MM.1S (cell line): ENCODE data around the gene PEAK1.

Source experiments
- DNase-seq: peaks from one replicate; pipeline ENCODE4 v3.0.0-alpha.2; 2015
- H2AFZ ChIP-seq: fragments of 300-600 bp; sonication (generic); 2 replicates; pipeline ENCODE4 v1.6.0; 2016; ENCODE audit warnings: antibody characterized with exemption, low read length
- H3F3A ChIP-seq: fragments of 300-600 bp; sonication (generic); 2 replicates; pipeline ENCODE4 v1.6.1; 2016; ENCODE audit warnings: mild to moderate bottlenecking, antibody characterized with exemption, low read length, moderate library complexity, mixed read lengths; ENCODE audit not compliant: insufficient read depth
- H3K27ac ChIP-seq: fragments of 300-600 bp; sonication (generic); 2 replicates; pipeline ENCODE4 v1.5.1; 2016; ENCODE audit warnings: mild to moderate bottlenecking, low read length
- H3K27me3 ChIP-seq: fragments of 300-600 bp; sonication (generic); replicated peaks from 2 replicates; pipeline ENCODE4 v1.6.0; 2016; ENCODE audit warnings: low read length; ENCODE audit not compliant: insufficient read depth
- H3K36me3 ChIP-seq: fragments of 300-600 bp; sonication (generic); replicated peaks from 2 replicates; pipeline ENCODE4 v1.6.1; 2016; ENCODE audit warnings: mild to moderate bottlenecking, low read length, mixed read lengths; ENCODE audit not compliant: insufficient read depth
- H3K4me1 ChIP-seq: fragments of 300-600 bp; sonication (generic); 2 replicates; pipeline ENCODE4 v1.6.1; 2016; ENCODE audit warnings: low read length, mixed read lengths
- H3K4me2 ChIP-seq: fragments of 300-600 bp; sonication (generic); 2 replicates; pipeline ENCODE4 v1.6.0; 2016; ENCODE audit warnings: low read depth, low read length
- H3K4me3 ChIP-seq: fragments of 300-600 bp; sonication (generic); 2 replicates; pipeline ENCODE4 v1.5.1; 2016; ENCODE audit warnings: low read length, mixed read lengths
- H3K79me2 ChIP-seq: fragments of 300-600 bp; sonication (generic); 2 replicates; pipeline ENCODE4 v1.6.1; 2016; ENCODE audit warnings: mixed run types, low read length, mixed read lengths
- H3K9ac ChIP-seq: fragments of 300-600 bp; sonication (generic); 2 replicates; pipeline ENCODE4 v1.6.1; 2016; ENCODE audit warnings: low read length, mixed read lengths
- H3K9me2 ChIP-seq: fragments of 300-600 bp; sonication (generic); replicated peaks from 2 replicates; pipeline ENCODE4 v1.6.1; 2016; ENCODE audit warnings: mild to moderate bottlenecking, low read length, mixed read lengths; ENCODE audit not compliant: insufficient read depth
- H3K9me3 ChIP-seq: fragments of 300-600 bp; sonication (generic); replicated peaks from 2 replicates; pipeline ENCODE4 v1.6.1; 2016; ENCODE audit warnings: mild to moderate bottlenecking, low read length, mixed read lengths; ENCODE audit not compliant: insufficient read depth
- H4K20me1 ChIP-seq: fragments of 300-600 bp; sonication (generic); 2 replicates; pipeline ENCODE4 v1.6.1; 2016; ENCODE audit warnings: mild to moderate bottlenecking, low read length, moderate library complexity, mixed read lengths; ENCODE audit not compliant: insufficient read depth
- EZH2 ChIP-seq: fragments of 300-600 bp; sonication (generic); optimal IDR thresholded peaks from 2 replicates; pipeline ENCODE3; 2017; ENCODE audit warnings: low read depth, mild to moderate bottlenecking, antibody characterized with exemption, low read length, mixed read lengths
- EZH2phosphoT487 ChIP-seq: fragments of 300-600 bp; sonication (generic); IDR thresholded peaks from 2 replicates; pipeline ENCODE4 v1.6.1; 2018; ENCODE audit warnings: antibody characterized with exemption, low read length
- TF ChIP-seq, protein P1 (sequence below): fragments of 300-600 bp; sonication (generic); IDR thresholded peaks from 2 replicates; pipeline ENCODE4 v1.5.1; 2016; ENCODE audit warnings: antibody characterized with exemption, low read length, mixed read lengths

The PEAK1 gene

GRCh38 chr15:77425104-77425503 is 5.2 kb upstream of the PEAK1 start:
- Histone ChIP-seq H3F3A (no peaks in the 10 kb centered on the region), H3K9me3 (no peaks in the 10 kb centered on the region), H2AFZ (no peak overlapping the region), H3K27me3 (no peaks in the 10 kb centered on the region), H3K4me3 (no peak overlapping the region), H3K4me1 (0 out of 2 replicates have a peak, but pooled peaks cover 5% of the 10 kb centered on the region), H3K27ac (no peak overlapping the region), H3K9ac (no peak overlapping the region), H3K79me2 (peaks cover 81% of the 10 kb centered on the region), H3K36me3 (no peaks in the 10 kb centered on the region), H3K4me2 (no peak overlapping the region), H4K20me1 (no peaks in the 10 kb centered on the region), H3K9me2 (no peaks in the 10 kb centered on the region)
- TF ChIP-seq, protein P1, sequence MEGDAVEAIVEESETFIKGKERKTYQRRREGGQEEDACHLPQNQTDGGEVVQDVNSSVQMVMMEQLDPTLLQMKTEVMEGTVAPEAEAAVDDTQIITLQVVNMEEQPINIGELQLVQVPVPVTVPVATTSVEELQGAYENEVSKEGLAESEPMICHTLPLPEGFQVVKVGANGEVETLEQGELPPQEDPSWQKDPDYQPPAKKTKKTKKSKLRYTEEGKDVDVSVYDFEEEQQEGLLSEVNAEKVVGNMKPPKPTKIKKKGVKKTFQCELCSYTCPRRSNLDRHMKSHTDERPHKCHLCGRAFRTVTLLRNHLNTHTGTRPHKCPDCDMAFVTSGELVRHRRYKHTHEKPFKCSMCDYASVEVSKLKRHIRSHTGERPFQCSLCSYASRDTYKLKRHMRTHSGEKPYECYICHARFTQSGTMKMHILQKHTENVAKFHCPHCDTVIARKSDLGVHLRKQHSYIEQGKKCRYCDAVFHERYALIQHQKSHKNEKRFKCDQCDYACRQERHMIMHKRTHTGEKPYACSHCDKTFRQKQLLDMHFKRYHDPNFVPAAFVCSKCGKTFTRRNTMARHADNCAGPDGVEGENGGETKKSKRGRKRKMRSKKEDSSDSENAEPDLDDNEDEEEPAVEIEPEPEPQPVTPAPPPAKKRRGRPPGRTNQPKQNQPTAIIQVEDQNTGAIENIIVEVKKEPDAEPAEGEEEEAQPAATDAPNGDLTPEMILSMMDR = no peak
- TF ChIP-seq EZH2phosphoT487 (no peak), EZH2 (no peak)
- no peak for DNase-seq

GRCh38 chr15:77421370-77421700 is 1.4 kb upstream of the PEAK1 start:
- TF ChIP-seq EZH2phosphoT487 = no peak
- TF ChIP-seq EZH2 = no peak
- TF ChIP-seq, protein P1 = peak; percentile 9; the same call in 1 of the 2 replicates
- Histone ChIP-seq H3K9me2 (no peaks in the 10 kb centered on the region), H3K9ac (peak overlapping the region; percentile 83), H2AFZ (peak overlapping the region; percentile 70; the same call in 1 of the 2 replicates), H4K20me1 (0 out of 2 replicates have a peak, but pooled peaks cover 6% of the 10 kb centered on the region), H3K4me3 (peak overlapping the region; percentile 80), H3K79me2 (peaks cover 85% of the 10 kb centered on the region), H3K27ac (peak overlapping the region; percentile 77), H3K27me3 (no peaks in the 10 kb centered on the region), H3K4me2 (peak overlapping the region; percentile 74), H3K9me3 (no peaks in the 10 kb centered on the region), H3K4me1 (peaks cover 17% of the 10 kb centered on the region), H3F3A (no peaks in the 10 kb centered on the region), H3K36me3 (no peaks in the 10 kb centered on the region)
- peak; percentile 51 for DNase-seq

DNA sequence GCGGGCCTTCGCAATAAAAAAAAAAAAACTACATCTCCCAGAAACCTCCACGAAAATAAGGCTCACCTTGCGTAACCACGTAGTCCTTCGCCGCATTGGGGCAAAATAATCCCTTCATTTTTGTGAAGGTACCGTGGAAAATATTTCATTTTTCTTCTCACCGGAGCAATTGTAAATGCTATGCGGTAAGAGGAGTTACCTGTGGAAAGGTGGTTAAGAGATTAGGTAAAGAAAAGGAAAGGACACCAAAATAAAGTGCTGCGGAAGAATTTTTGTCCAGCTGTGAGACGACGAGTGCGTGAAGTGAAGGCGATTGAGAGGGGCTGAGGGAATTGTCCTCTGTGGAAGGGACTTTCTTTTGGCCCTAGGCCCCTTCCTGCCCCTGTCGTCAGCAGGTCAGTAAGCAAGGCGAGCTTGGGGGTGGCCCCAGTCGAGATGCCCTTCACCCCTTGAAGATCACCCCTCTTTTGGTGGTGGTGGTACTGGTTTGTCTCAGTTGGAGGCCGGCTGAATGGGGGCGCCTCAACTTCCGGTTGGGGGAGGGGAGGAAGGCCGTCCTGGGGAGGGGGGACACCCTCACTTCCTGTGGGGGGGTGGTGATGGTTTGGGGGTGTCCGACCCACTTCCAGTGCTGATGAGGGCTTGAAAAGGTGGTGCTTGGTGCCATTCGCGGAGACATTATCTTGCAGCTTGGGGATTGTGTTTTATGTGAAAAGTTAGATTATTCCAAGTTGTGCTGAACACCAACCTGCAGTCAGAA is 886 bp upstream of the PEAK1 start, which contains the start of gene HMG20A:
Gene HMG20A, plus strand, starts transcription at position 279 of the 760 bp plus-strand sequence. CDS start 37,520 bp downstream, outside the sequence.
- Histone ChIP-seq H3K9ac (peak within 1 kb of the TSS; percentile 83), H3K9me2 (no peaks in the 10 kb centered on the region), H2AFZ (peak within 1 kb of the TSS; percentile 70), H3K36me3 (no peaks in the 10 kb centered on the region), H3K4me2 (peak within 1 kb of the TSS; percentile 74), H3K27ac (peak within 1 kb of the TSS; percentile 77), H3K27me3 (no peaks in the 10 kb centered on the region), H3K4me3 (peak within 1 kb of the TSS; percentile 80), H3K79me2 (peaks cover 85% of the 10 kb centered on the region), H4K20me1 (0 out of 2 replicates have a peak, but pooled peaks cover 6% of the 10 kb centered on the region), H3K9me3 (no peaks in the 10 kb centered on the region), H3F3A (no peaks in the 10 kb centered on the region), H3K4me1 (peaks cover 17% of the 10 kb centered on the region)
- TF ChIP-seq EZH2 (no peak), EZH2phosphoT487 (no peak)
- TF ChIP-seq, protein P1 = no peak
- DNase-seq = peak; percentile 85
